Astrocyte (in vitro differentiated cells and primary cell): ENCODE measurements around the gene LMNA. TPM values are rescaled to one million over a fixed set of nuclear protein-coding genes. Genes with fewer than 3 reads are reported as not detected.

Experiments used
- DNase-seq: peaks from one replicate; pipeline ENCODE4 v3.0.0-alpha.2; 2010; ENCODE audit warnings: low read depth
- FAIRE-seq: peaks from 2 replicates; lab custom pipeline; 2011; peaks lifted over from hg19 to GRCh38; lab: Jason Lieb, UNC
- H2AFZ ChIP-seq: 2 replicates; pipeline ENCODE4 v1.6.0; 2012; ENCODE audit warnings: low read depth, low read length, inconsistent platforms
- H3K27ac ChIP-seq: 2 replicates; pipeline ENCODE4 v1.5.1; 2011; ENCODE audit warnings: low read depth, low read length, inconsistent platforms
- H3K27me3 ChIP-seq: 2 replicates; pipeline ENCODE4 v1.6.0; 2011; ENCODE audit warnings: low read length, inconsistent platforms; ENCODE audit not compliant: insufficient read depth
- H3K36me3 ChIP-seq: 2 replicates; pipeline ENCODE4 v1.5.1; 2011; ENCODE audit warnings: low read length, inconsistent platforms; ENCODE audit not compliant: insufficient read depth
- H3K4me1 ChIP-seq: 2 replicates; pipeline ENCODE4 v1.5.1; 2011; ENCODE audit warnings: low read length, inconsistent platforms; ENCODE audit not compliant: insufficient read depth
- H3K4me2 ChIP-seq: 2 replicates; pipeline ENCODE4 v1.6.0; 2012; ENCODE audit warnings: low read length, inconsistent platforms
- H3K4me3 ChIP-seq: 2 replicates; pipeline ENCODE4 v1.5.1; 2011; ENCODE audit warnings: low read depth, mild to moderate bottlenecking, low read length, inconsistent platforms; ENCODE audit not compliant: insufficient read depth
- H3K79me2 ChIP-seq: 2 replicates; pipeline ENCODE4 v1.6.0; 2012; ENCODE audit warnings: mild to moderate bottlenecking, low read length, inconsistent platforms; ENCODE audit not compliant: insufficient read depth
- H3K9ac ChIP-seq: 2 replicates; pipeline ENCODE4 v1.6.0; 2012; ENCODE audit warnings: mild to moderate bottlenecking, low read length, inconsistent platforms
- H3K9me3 ChIP-seq: 2 replicates; pipeline ENCODE4 v1.5.1; 2012; ENCODE audit warnings: low read depth, mild to moderate bottlenecking, low read length, inconsistent platforms; ENCODE audit not compliant: insufficient read depth
- H4K20me1 ChIP-seq: 2 replicates; pipeline ENCODE4 v1.6.0; 2012; ENCODE audit warnings: low read length, inconsistent platforms; ENCODE audit not compliant: insufficient read depth
- H3K27ac Mint-ChIP-seq: one replicate; pipeline ENCODE4 v1.8.0; 2021; ENCODE audit warnings: mild to moderate bottlenecking, mixed read lengths; ENCODE audit not compliant: unreplicated experiment
- H3K27me3 Mint-ChIP-seq: one replicate; pipeline ENCODE4 v1.8.0; 2021; ENCODE audit warnings: low read depth, mixed read lengths; ENCODE audit not compliant: unreplicated experiment
- H3K36me3 Mint-ChIP-seq: one replicate; pipeline ENCODE4 v1.8.0; 2021; ENCODE audit warnings: low read depth, mixed read lengths; ENCODE audit not compliant: unreplicated experiment
- H3K4me1 Mint-ChIP-seq: one replicate; pipeline ENCODE4 v1.8.0; 2021; ENCODE audit warnings: low read depth, mixed read lengths; ENCODE audit not compliant: unreplicated experiment
- H3K4me3 Mint-ChIP-seq: one replicate; pipeline ENCODE4 v1.8.0; 2021; ENCODE audit warnings: mild to moderate bottlenecking, moderate library complexity, mixed read lengths; ENCODE audit not compliant: unreplicated experiment
- H3K9me3 Mint-ChIP-seq: one replicate; pipeline ENCODE4 v1.8.0; 2021; ENCODE audit warnings: mild to moderate bottlenecking, mixed read lengths; ENCODE audit not compliant: unreplicated experiment
- CTCF ChIP-seq: IDR thresholded peaks from 2 replicates; pipeline ENCODE4 v1.5.1; 2011; ENCODE audit warnings: low read depth, mild to moderate bottlenecking, inconsistent platforms, low read length, moderate library complexity; ENCODE audit not compliant: insufficient read depth
- EZH2 ChIP-seq: IDR thresholded peaks from 2 replicates; pipeline ENCODE4 v1.6.1; 2012; ENCODE audit warnings: mild to moderate bottlenecking, low read length, inconsistent platforms; ENCODE audit not compliant: insufficient read depth
- total RNA-seq: library from RNA; stranded (reverse); gene quantifications from 2 replicates; pipeline ENCODE4 v1.2.1, GENCODE V29; 2021

The LMNA gene
- total RNA-seq, 1 donor from 2014 or later, result 464 TPM

- H3K27ac Mint-ChIP-seq, result peak overlapping the region; percentile 98
- H3K4me1 ChIP-seq, result peaks cover 83% of the 10 kb centered on the region
- H3K36me3 ChIP-seq, result peaks cover 11% of the 10 kb centered on the region
- H3K4me3 Mint-ChIP-seq, result peak overlapping the region; percentile 66
- FAIRE-seq (no peak), DNase-seq (peak; percentile 97)
- no peak overlapping the region for H2AFZ ChIP-seq
- H3K4me3 ChIP-seq, result peak overlapping the region; percentile 48
- H3K36me3 Mint-ChIP-seq, result peaks cover 7% of the 10 kb centered on the region
- H3K9me3 Mint-ChIP-seq, result no peaks in the 10 kb centered on the region
- H4K20me1 ChIP-seq, result peaks cover 35% of the 10 kb centered on the region
- H3K79me2 ChIP-seq, result peaks cover 92% of the 10 kb centered on the region
- H3K4me1 Mint-ChIP-seq, result peaks cover 68% of the 10 kb centered on the region
- H3K27ac ChIP-seq, result peak overlapping the region; percentile 100
- H3K4me2 ChIP-seq, result peak overlapping the region; percentile 85
- no peaks in the 10 kb centered on the region for H3K27me3 Mint-ChIP-seq
- H3K27me3 ChIP-seq, result no peaks in the 10 kb centered on the region
- H3K9ac ChIP-seq, result peak overlapping the region; percentile 93
- TF ChIP-seq EZH2, result no peak
- no peak for TF ChIP-seq CTCF
- no peaks in the 10 kb centered on the region for H3K9me3 ChIP-seq
These were observed 12.4 kb downstream of the LMNA start for GRCh38 chr1:156126630-156127534.

GRCh38 chr1:156128308-156128653, 13.8 kb downstream of the LMNA start:
- H3K4me1 Mint-ChIP-seq, result peaks cover 58% of the 10 kb centered on the region
- peak overlapping the region; percentile 97 for H3K27ac Mint-ChIP-seq
- no peaks in the 10 kb centered on the region for H3K27me3 Mint-ChIP-seq
- Histone ChIP-seq H4K20me1 (peaks cover 40% of the 10 kb centered on the region), H3K9me3 (no peaks in the 10 kb centered on the region), H3K9ac (peak overlapping the region; percentile 93), H3K27me3 (no peaks in the 10 kb centered on the region), H3K27ac (peak overlapping the region; percentile 100), H3K4me1 (peaks cover 69% of the 10 kb centered on the region), H3K4me2 (peak overlapping the region; percentile 85), H3K36me3 (peaks cover 16% of the 10 kb centered on the region), H2AFZ (no peak overlapping the region), H3K4me3 (peak overlapping the region; percentile 24), H3K79me2 (peaks cover 89% of the 10 kb centered on the region)
- peak overlapping the region; percentile 67 for H3K4me3 Mint-ChIP-seq
- H3K9me3 Mint-ChIP-seq, result no peaks in the 10 kb centered on the region
- no peak for DNase-seq
- TF ChIP-seq EZH2, result no peak
- no peak for TF ChIP-seq CTCF
- no peak for FAIRE-seq
- H3K36me3 Mint-ChIP-seq, result peaks cover 5% of the 10 kb centered on the region
